Activated CD4-positive, alpha-beta memory T cell treated with anti-CD3 and anti-CD28 coated beads, Interleukin-2, amount 10 ng/mL, durations not matched to agents 7 days and 5 days (primary cell): Measurements from ENCODE around the gene STK11. TPM values are rescaled to one million over a fixed set of nuclear protein-coding genes. Genes with fewer than 3 reads are reported as not detected.
"Not testable (repeated sequence)": the region's sequence is repeated elsewhere in the genome, so short reads cannot be mapped to it uniquely, and the experiment has no call there.

Experiments used
- CTCF ChIA-PET: fragments of 350-600 bp; sonication (Branson Sonifier 250); formaldehyde crosslinking; loops from one replicate; lab custom pipeline; 2021; ENCODE audit warnings: antibody characterized with exemption, inconsistent platforms; lab: Charles Lee
- POLR2A ChIA-PET: fragments of 350-600 bp; sonication (Branson Sonifier 250); formaldehyde crosslinking; loops from one replicate; lab custom pipeline; 2021; ENCODE audit warnings: antibody characterized with exemption; lab: Charles Lee
- DNase-seq: peaks from one replicate; pipeline ENCODE4 v3.0.0-alpha.2; 2020
- H3K27ac Mint-ChIP-seq: one replicate; pipeline ENCODE4 v1.8.0; 2021; ENCODE audit warnings: mild to moderate bottlenecking, mixed read lengths
- H3K27me3 Mint-ChIP-seq: one replicate; pipeline ENCODE4 v1.8.0; 2021; ENCODE audit warnings: mixed read lengths
- H3K36me3 Mint-ChIP-seq: one replicate; pipeline ENCODE4 v1.8.0; 2021; ENCODE audit warnings: low read depth, mixed read lengths
- H3K4me1 Mint-ChIP-seq: one replicate; pipeline ENCODE4 v1.8.0; 2021; ENCODE audit warnings: mixed read lengths
- H3K4me3 Mint-ChIP-seq: one replicate; pipeline ENCODE4 v1.8.0; 2021; ENCODE audit warnings: mild to moderate bottlenecking, mixed read lengths
- H3K9me3 Mint-ChIP-seq: one replicate; pipeline ENCODE4 v1.8.0; 2021; ENCODE audit warnings: mixed read lengths
- total RNA-seq, 2 experiments: library from RNA; stranded (reverse); gene quantifications; one replicate each; pipeline ENCODE4 v1.2.3, GENCODE V29; 2021

The STK11 gene
- total RNA-seq, 2 experiments from 2014 or later: 84.2 to 85.1 TPM

DNA sequence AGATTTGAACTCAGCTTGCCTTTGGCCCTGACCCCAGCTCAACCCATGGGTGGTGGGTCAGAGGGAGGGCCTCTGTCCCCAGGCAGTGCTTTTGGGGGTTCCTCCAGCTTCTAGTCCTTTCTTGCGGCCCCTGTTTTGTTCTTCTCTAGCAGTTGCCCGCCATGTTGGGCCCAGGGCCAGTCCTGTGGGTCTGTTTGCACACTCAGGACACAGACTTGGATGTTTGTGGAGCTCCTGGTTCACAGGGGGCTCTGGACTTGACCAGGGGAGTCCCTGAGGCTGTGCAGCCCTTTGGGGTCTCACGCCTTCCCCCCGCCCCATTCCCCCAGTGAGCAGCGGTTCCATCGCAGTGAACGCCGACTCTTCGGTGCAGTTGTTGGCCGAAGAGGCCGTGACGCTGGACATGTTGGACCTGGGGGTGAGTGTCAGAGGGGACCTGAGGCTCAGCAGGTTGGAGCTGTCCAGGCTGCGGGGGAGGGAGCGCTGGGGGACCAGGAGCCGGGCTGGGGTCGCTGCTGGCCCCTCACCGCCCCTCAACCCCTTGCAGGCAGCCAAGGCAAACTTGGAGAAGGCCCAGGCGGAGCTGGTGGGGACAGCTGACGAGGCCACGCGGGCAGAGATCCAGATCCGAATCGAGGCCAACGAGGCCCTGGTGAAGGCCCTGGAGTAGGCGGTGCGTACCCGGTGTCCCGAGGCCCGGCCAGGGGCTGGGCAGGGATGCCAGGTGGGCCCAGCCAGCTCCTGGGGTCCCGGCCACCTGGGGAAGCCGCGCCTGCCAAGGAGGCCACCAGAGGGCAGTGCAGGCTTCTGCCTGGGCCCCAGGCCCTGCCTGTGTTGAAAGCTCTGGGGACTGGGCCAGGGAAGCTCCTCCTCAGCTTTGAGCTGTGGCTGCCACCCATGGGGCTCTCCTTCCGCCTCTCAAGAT, 38.5 kb downstream of the STK11 start:
- Mint-ChIP-seq H3K9me3 (no peaks in the 10 kb centered on the region), H3K4me3 (peak overlapping the region; percentile 61), H3K27ac (peak overlapping the region; percentile 89), H3K27me3 (peaks cover 5% of the 10 kb centered on the region), H3K36me3 (peaks cover 2% of the 10 kb centered on the region), H3K4me1 (peaks cover 38% of the 10 kb centered on the region)
- ChIA-PET POLR2A (interaction anchor here (0.7 to 6.9 kb wide), 18 partner anchors 9 to 654 kb away, joined by 3 to 266 read pairs (median 4); partner anchors contain the start of genes ARHGAP45, CIRBP, EFNA2 and FAM174C), CTCF (interaction anchor here (0.6 to 5.3 kb wide), 37 partner anchors 9 to 381 kb away, joined by 3 to 412 read pairs (median 5); partner anchors contain the start of genes CIRBP, FAM174C, MED16 and NDUFS7)
- DNase-seq: peak; percentile 88

DNA sequence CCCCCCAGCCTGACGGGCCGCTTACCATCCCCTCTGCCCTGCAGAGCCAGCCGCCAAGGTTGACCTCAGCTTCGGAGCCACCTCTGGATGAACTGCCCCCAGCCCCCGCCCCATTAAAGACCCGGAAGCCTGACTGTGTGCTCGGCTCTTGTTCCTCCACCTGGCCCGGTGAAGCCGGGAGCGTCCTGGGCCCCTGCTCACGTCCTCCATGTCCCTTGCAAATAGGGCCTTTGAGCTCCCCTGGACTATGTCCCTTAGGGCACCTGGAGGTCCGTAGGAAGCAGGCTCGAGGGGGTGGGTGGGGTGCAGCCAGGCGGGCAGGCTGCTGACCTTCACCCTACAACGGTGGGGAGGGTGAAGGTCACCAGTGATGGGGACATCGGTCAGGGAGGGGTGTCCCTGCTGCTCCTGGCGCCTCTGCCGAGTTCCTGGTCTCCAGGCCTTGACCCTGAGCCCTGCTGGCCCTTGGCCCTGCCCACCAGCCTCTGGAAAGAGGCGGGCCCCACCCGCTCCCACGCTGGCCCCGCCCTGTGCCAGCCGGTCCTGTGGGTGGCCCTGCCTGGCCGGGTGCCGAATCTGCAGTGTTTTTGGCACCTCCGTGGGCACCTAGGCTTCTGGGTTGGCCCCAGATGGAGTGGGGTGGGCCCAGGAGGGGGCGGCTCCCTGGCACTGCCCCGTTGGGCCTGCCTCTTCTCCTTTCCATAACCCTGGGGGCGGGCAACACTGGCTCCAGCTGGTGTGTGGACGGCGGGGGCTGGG, 39.3 kb downstream of the STK11 start:
- no peak for DNase-seq
- H3K27me3 Mint-ChIP-seq: no peaks in the 10 kb centered on the region
- H3K9me3 Mint-ChIP-seq: no peaks in the 10 kb centered on the region
- CTCF ChIA-PET: interaction anchor here (0.6 to 5.3 kb wide), 35 partner anchors 8 to 382 kb away, joined by 3 to 412 read pairs (median 5); partner anchors contain the start of genes CIRBP, FAM174C, MED16 and NDUFS7
- H3K4me3 Mint-ChIP-seq: peak overlapping the region; percentile 61
- peaks cover 5% of the 10 kb centered on the region for H3K36me3 Mint-ChIP-seq
- POLR2A ChIA-PET: interaction anchor here (0.7 to 6.9 kb wide), 17 partner anchors 8 to 653 kb away, joined by 3 to 266 read pairs (median 4); partner anchors contain the start of genes ARHGAP45, CIRBP, EFNA2 and FAM174C
- peak overlapping the region; percentile 89 for H3K27ac Mint-ChIP-seq
- peaks cover 38% of the 10 kb centered on the region for H3K4me1 Mint-ChIP-seq

DNA sequence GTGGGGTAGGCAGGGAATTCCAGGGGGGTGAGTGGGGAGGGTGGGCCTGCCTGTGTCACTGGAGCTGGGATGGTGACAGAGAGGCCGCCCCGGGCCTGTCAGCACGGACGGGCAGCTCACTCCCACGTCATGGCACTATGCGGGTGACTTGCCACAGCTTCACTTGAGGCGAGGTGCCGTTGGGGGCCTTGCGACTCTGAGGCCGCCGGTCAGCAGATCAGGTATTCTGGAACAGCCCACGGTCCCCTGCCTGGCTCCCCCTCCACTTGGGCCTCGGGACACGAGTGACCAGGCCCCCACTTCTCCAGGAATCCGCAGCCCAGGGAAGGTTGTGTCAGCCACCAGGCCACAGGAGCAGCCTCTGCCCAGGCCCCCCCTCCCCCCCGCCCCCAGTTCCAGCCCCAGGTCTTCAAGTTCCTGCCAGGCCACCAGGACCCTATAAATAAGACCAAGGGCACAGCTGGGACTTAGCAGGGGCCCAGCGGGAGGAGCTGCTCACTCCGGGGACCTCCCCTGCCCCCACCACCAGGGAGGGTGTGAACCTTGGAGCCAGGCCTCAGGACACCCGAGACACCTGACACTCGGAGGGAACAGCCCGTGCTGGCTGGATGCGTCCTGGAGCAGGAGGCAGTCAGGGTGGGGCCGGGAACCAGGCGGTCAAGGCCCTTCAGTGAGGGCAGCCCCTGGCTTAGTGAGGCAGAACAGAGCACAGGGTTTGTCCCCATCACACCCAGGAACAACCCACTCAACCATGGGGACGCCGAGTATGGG, 40.1 kb downstream of the STK11 start:
- no peak overlapping the region for H3K4me3 Mint-ChIP-seq
- peaks cover 36% of the 10 kb centered on the region for H3K4me1 Mint-ChIP-seq
- H3K36me3 Mint-ChIP-seq: peaks cover 5% of the 10 kb centered on the region
- H3K27ac Mint-ChIP-seq: no peak overlapping the region
- CTCF ChIA-PET: interaction anchor here (1.0 to 5.3 kb wide), 4 partner anchors 19 to 107 kb away, joined by 3 to 412 read pairs (median 18); partner anchors contain the start of genes CIRBP and FAM174C
- POLR2A ChIA-PET: interaction anchor here (3.7 to 6.9 kb wide), 2 partner anchors 16 to 22 kb away, joined by 27 to 266 read pairs; partner anchors contain the start of gene CIRBP
- no peaks in the 10 kb centered on the region for H3K9me3 Mint-ChIP-seq
- no peaks in the 10 kb centered on the region for H3K27me3 Mint-ChIP-seq
- DNase-seq: no peak

DNA sequence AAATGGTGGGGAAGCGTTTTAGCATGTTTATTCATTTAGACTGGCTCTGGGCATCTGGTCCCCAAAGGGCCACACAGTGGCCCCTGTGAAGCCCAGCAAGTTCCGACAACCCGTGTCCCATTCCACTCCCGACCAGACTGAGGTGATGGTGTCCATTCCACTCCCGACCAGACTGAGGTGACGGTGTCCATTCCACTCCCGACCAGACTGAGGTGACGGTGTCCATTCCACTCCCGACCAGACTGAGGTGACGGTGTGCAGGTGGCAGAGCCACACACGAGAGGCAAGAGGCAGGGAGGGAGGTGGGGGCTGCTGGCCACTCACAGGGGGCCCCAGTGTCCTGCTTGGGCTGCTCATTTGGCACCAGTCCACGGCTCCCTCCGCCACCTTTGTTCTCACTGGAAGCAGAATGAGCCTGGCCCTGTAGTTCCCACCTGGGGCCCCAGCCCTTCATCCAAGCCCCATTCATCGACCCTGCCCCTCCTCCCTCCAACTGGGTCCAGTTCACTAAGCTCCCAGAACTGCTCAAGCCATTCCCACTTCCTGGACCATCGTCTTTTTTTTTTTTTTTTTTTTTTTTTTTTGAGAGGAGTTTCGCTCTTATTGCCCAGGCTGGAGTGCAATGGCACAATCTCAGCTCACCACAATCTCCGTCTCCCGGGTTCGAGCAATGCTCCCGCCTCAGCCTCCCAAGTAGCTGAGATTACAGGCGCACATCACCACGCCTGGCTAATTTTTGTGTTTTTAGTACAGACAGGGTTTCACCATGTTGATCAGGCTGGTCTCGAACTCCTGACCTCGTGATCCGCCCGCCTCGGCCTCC, 40.9 kb downstream of the STK11 start:
- H3K4me1 Mint-ChIP-seq: peaks cover 28% of the 10 kb centered on the region
- H3K9me3 Mint-ChIP-seq, DNase-seq, H3K27me3 Mint-ChIP-seq, H3K4me3 Mint-ChIP-seq, H3K27ac Mint-ChIP-seq, H3K36me3 Mint-ChIP-seq: not testable (repeated sequence)
- POLR2A ChIA-PET: interaction anchor here (3.7 to 6.9 kb wide), 2 partner anchors 15 to 21 kb away, joined by 27 to 266 read pairs; partner anchors contain the start of gene CIRBP
- CTCF ChIA-PET: interaction anchor here (0.7 to 5.3 kb wide), 2 partner anchors 18 to 269 kb away, joined by 3 to 412 read pairs; partner anchors contain the start of gene CIRBP

DNA sequence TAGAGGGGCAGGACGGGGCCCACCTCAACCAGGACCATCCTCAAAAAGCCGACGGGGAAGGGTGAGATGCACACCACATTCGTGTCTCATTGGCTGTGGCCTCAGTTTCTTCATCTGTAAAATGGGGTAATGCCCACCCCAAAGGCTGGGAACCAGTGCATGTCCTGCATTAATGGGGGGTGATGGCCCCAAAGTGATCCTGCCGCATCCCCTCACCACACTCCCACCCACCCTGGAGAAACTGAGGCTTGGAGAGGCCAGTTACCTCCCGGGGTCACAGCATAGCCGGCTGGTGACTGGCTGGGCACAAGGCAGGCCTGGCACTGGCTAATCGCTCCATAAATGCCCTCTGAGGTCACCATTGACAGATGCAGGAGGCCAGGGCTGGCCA, 42.2 kb downstream of the STK11 start:
- CTCF ChIA-PET: interaction anchor here (5.3 kb wide), 1 partner anchor 17 kb away, joined by 412 read pairs; the partner anchor contains the start of gene CIRBP
- POLR2A ChIA-PET: interaction anchor here (1.6 kb wide), 1 partner anchor 19 kb away, joined by 12 read pairs; no protein-coding TSS in a partner anchor
- DNase-seq: no peak
- Mint-ChIP-seq H3K4me1 (peaks cover 19% of the 10 kb centered on the region), H3K4me3 (no peak overlapping the region), H3K36me3 (peaks cover 17% of the 10 kb centered on the region), H3K27ac (peak overlapping the region; percentile 54), H3K9me3 (no peaks in the 10 kb centered on the region), H3K27me3 (no peaks in the 10 kb centered on the region)

DNA sequence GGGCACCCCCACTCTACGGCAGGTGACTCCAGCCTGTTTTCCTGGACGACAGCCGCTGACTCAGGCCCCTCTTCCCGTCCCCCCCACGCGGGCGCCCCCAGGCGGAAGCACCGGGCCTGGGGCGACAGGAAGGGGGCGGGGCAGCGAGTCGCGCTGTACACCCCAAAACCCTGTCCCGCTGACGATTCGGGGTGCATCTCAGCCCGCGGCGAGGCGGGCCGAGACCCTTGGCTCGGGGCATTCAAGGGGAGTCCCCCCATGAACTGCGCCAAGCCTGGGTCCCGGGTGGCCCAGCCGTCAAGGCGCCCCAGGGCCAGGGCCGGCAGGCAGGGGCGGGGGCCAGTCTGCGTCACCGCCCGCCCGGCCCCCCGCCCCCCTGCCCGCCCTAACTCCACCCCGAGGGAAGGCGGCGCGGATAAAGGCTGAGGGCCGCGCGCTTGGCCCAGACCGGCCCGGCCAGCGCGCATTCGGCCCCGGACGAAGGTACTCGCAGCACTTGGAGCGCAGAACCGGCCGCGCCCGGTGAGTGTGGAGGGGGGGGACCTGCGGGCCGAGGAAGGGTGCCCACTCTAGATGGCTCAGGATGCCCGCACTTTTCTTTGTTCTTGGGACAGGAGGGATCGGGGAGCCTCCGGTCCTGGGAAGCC, 42.7 kb downstream of the STK11 start, which contains the start of gene MIDN:
MIDN (plus strand) TSS at position 445 of the 647 bp plus-strand sequence. CDS start 1,714 bp downstream, outside the sequence.
- CTCF ChIA-PET: interaction anchor here (0.5 to 1.0 kb wide), 2 partner anchors 18 to 158 kb away, joined by 3 to 4 read pairs; no protein-coding TSS in a partner anchor
- Mint-ChIP-seq H3K4me1 (peaks cover 15% of the 10 kb centered on the region), H3K4me3 (peak within 1 kb of the TSS; percentile 78), H3K36me3 (peaks cover 19% of the 10 kb centered on the region), H3K9me3 (no peaks in the 10 kb centered on the region), H3K27ac (peak within 1 kb of the TSS; percentile 84), H3K27me3 (no peaks in the 10 kb centered on the region)
- DNase-seq: peak; percentile 75
- POLR2A ChIA-PET: interaction anchor here (1.0 to 1.6 kb wide), 5 partner anchors 12 to 227 kb away, joined by 3 to 12 read pairs (median 3); partner anchors contain the start of genes CIRBP, RNU6-2 and TMEM259

DNA sequence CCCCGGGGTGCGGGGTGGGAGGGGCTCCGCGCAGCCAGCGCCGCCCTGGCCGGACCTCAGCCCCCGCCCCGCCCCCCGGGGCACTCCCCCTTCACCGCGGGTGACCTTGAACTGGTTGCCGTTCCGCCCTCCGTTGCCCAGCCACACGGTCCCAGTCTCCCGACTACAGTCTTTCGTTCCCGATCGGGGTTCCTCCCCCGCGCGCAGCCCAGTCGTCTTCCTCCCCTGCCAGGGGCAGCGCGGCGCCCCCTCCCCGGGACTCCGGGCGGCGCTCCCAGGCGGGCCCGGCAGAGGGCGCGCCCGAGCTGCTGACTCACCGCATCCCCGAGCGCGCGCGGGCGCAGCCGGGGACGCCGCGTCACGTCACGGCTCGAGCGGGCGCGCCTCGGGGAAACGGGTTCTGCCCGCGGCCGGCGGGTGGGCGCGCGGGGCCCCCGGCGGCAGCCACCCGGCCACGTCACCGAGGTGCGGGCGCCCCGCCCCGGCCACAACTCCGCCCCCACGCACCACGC, 43.3 kb downstream of the STK11 start:
- peak; percentile 84 for DNase-seq
- Mint-ChIP-seq H3K27ac (peak overlapping the region; percentile 84), H3K4me1 (peaks cover 14% of the 10 kb centered on the region), H3K27me3 (no peaks in the 10 kb centered on the region), H3K36me3 (peaks cover 23% of the 10 kb centered on the region), H3K9me3 (no peaks in the 10 kb centered on the region), H3K4me3 (peak overlapping the region; percentile 78)
- ChIA-PET CTCF (interaction anchor here (0.5 to 1.0 kb wide), 2 partner anchors 17 to 159 kb away, joined by 3 to 4 read pairs; no protein-coding TSS in a partner anchor), POLR2A (interaction anchor here (1.0 to 1.6 kb wide), 5 partner anchors 12 to 228 kb away, joined by 3 to 12 read pairs (median 3); partner anchors contain the start of genes CIRBP, RNU6-2 and TMEM259)

DNA sequence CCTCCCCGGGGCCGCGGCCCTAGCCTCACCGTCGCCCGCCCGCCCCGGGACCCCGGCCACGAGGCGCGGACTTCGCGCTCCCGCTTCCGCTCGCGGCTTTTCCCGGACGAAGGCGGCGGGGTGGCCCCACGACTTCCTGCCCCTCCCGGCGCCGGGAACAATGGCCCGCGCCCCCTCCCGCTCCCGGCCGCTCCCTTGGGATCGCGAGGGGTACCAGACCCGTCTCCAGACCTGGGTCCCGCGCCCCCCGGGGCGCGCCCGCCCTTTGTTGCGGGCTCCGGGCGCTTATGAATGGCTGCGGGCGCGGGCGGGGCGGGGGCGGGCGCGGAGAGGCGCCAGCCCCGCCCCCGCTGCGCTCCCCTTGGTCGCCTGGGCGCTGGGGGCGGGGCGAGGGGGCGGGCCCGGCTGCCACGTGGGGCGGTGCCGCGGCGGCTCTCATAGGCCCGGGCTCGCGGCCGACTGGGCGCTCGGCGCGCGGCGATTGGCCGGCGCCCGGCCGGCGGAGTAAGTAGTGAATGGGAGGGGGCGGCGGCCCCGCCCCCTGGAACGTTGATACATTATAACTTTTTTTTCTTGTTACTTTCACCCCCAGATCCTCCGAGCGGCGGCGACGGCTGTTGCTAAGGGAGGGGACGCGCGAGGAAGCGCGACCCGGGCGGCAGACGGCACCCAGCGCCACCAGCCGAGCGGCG, 43.9 kb downstream of the STK11 start:
- Mint-ChIP-seq H3K9me3 (no peaks in the 10 kb centered on the region), H3K36me3 (peaks cover 24% of the 10 kb centered on the region), H3K4me1 (peaks cover 16% of the 10 kb centered on the region), H3K27me3 (no peaks in the 10 kb centered on the region), H3K27ac (peak overlapping the region; percentile 82), H3K4me3 (peak overlapping the region; percentile 80)
- CTCF ChIA-PET: interaction anchor here (1.0 kb wide), 1 partner anchor 17 kb away, joined by 3 read pairs; no protein-coding TSS in a partner anchor
- POLR2A ChIA-PET: interaction anchor here (0.6 to 1.6 kb wide), 9 partner anchors 8 to 228 kb away, joined by 3 to 12 read pairs (median 3); partner anchors contain the start of genes ATP5F1D, CIRBP, RNU6-2 and TMEM259
- DNase-seq: peak; percentile 97

DNA sequence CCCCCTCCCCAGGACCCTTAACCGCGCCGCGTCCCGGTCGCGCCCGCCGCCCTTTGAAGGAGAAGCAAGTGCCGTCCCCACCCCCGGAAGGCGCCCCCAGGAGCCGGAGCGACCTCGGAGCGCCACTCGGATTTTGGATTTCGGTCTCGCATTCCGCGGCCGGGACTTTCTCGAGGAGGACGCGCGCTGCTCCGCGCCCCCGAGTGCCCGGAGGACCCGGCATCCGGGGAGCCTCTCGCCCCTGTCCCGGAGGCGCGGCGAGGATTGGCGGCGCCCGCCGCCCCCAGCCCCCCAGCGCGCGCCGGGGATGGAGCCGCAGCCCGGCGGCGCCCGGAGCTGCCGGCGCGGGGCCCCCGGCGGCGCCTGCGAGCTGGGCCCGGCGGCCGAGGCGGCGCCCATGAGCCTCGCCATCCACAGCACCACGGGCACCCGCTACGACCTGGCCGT, 44.4 kb downstream of the STK11 start:
- no peak for DNase-seq
- no peaks in the 10 kb centered on the region for H3K9me3 Mint-ChIP-seq
- POLR2A ChIA-PET: interaction anchor here (0.6 to 1.0 kb wide), 4 partner anchors 9 to 229 kb away, joined by 3 to 10 read pairs (median 3); partner anchors contain the start of genes ATP5F1D, CIRBP and RNU6-2
- peaks cover 17% of the 10 kb centered on the region for H3K4me1 Mint-ChIP-seq
- peaks cover 28% of the 10 kb centered on the region for H3K36me3 Mint-ChIP-seq
- H3K4me3 Mint-ChIP-seq: peak overlapping the region; percentile 80
- H3K27me3 Mint-ChIP-seq: no peaks in the 10 kb centered on the region
- H3K27ac Mint-ChIP-seq: peak overlapping the region; percentile 82
- CTCF ChIA-PET: no interaction called here
